ENCODE data around the gene LRG1. TPM values are rescaled to one million over a fixed set of nuclear protein-coding genes. Genes with fewer than 3 reads are reported as not detected.
"Not testable (repeated sequence)": the region's sequence is repeated elsewhere in the genome, so short reads cannot be mapped to it uniquely, and the experiment has no call there.

The LRG1 gene
- total RNA-seq, 1 experiment from 2014 or later, result 0.08 TPM

GRCh38 chr19:4529924-4530522 is 9.8 kb downstream of the LRG1 start:
- no peak for ATAC-seq
- in situ Hi-C loops (cut with HindIII; ENCODE audit: low pct_unique_long_range_greater_than_20kb, low sequenced_read_pairs) (no loop called here), intact Hi-C loops (cut with micrococcal nuclease; ENCODE audit: unreplicated experiment) (no loop called here)
- H3K27ac ChIP-seq (ENCODE audit: low read length), result no peak overlapping the region
- H3K27me3 ChIP-seq (ENCODE audit: control insufficient read depth, insufficient read depth, low read length), result no peaks in the 10 kb centered on the region
- H3K9me3 ChIP-seq (ENCODE audit: control insufficient read depth, insufficient read depth, low read depth, low read length), result no peaks in the 10 kb centered on the region
- no peaks in the 10 kb centered on the region for H3K36me3 ChIP-seq (ENCODE audit: control insufficient read depth, insufficient read depth, low read length)
- no peak overlapping the region for H3K4me3 ChIP-seq (ENCODE audit: low read depth in 2 of 2, low read length in 2 of 2)
- no TSS peak for BruUV-seq (replicated peaks)
- POLR2A ChIA-PET, result no interaction called here
- no peak for TF ChIP-seq SIN3A (IDR thresholded peaks at IDR 0.05; ENCODE audit: borderline replicate concordance, insufficient read depth, low read depth, low read length)
- TF ChIP-seq REST (IDR thresholded peaks at IDR 0.05; ENCODE audit: insufficient read depth in 1 of 2, low read depth in 2 of 2, low read length in 1 of 2), result no peak
- TF ChIP-seq CTCF (IDR thresholded peaks at IDR 0.05), result no peak
- TF ChIP-seq TCF7L2 (IDR thresholded peaks at IDR 0.05; ENCODE audit: low read depth, low read length), result no peak
- TF ChIP-seq POLR2AphosphoS5 (IDR thresholded peaks at IDR 0.05; ENCODE audit: low read depth, low read length), result no peak
- DNase-seq (ENCODE audit: low read depth, low spot score), result no peak
- CTCF ChIA-PET, result no interaction called here
- no peaks in the 10 kb centered on the region for H3K4me1 ChIP-seq (ENCODE audit: control insufficient read depth, insufficient read depth, low read length)

- no peak overlapping the region for H3K4me3 ChIP-seq (ENCODE audit: low read depth in 2 of 2, low read length in 2 of 2)
- POLR2A ChIA-PET, result interaction anchor here (0.6 kb wide), 2 partner anchors 11 to 767 kb away, joined by 3 read pairs; partner anchors contain the start of gene PLIN4
- CTCF ChIA-PET, result interaction anchor here (0.5 kb wide), 1 partner anchor 138 kb away, joined by 3 read pairs; no protein-coding TSS in a partner anchor
- H3K9me3 ChIP-seq (ENCODE audit: control insufficient read depth, insufficient read depth, low read depth, low read length), result no peaks in the 10 kb centered on the region
- intact Hi-C loops (cut with micrococcal nuclease; ENCODE audit: unreplicated experiment), result no loop called here
- H3K36me3 ChIP-seq (ENCODE audit: control insufficient read depth, insufficient read depth, low read length), result no peaks in the 10 kb centered on the region
- no peaks in the 10 kb centered on the region for H3K27me3 ChIP-seq (ENCODE audit: control insufficient read depth, insufficient read depth, low read length)
- no peak overlapping the region for H3K27ac ChIP-seq (ENCODE audit: low read length)
- DNase-seq (ENCODE audit: low read depth, low spot score) (no peak), ATAC-seq (no peak)
- TF ChIP-seq REST (IDR thresholded peaks at IDR 0.05; ENCODE audit: insufficient read depth in 1 of 2, low read depth in 2 of 2, low read length in 1 of 2) (no peak), TCF7L2 (IDR thresholded peaks at IDR 0.05; ENCODE audit: low read depth, low read length) (no peak), SIN3A (IDR thresholded peaks at IDR 0.05; ENCODE audit: borderline replicate concordance, insufficient read depth, low read depth, low read length) (no peak), CTCF (IDR thresholded peaks at IDR 0.05) (no peak), POLR2AphosphoS5 (IDR thresholded peaks at IDR 0.05; ENCODE audit: low read depth, low read length) (no peak)
- BruUV-seq (replicated peaks), result no TSS peak
- in situ Hi-C loops (cut with HindIII; ENCODE audit: low pct_unique_long_range_greater_than_20kb, low sequenced_read_pairs), result no loop called here
- H3K4me1 ChIP-seq (ENCODE audit: control insufficient read depth, insufficient read depth, low read length), result no peaks in the 10 kb centered on the region
Measured at GRCh38 chr19:4528843-4529242, 11.0 kb downstream of the LRG1 start.

DNA sequence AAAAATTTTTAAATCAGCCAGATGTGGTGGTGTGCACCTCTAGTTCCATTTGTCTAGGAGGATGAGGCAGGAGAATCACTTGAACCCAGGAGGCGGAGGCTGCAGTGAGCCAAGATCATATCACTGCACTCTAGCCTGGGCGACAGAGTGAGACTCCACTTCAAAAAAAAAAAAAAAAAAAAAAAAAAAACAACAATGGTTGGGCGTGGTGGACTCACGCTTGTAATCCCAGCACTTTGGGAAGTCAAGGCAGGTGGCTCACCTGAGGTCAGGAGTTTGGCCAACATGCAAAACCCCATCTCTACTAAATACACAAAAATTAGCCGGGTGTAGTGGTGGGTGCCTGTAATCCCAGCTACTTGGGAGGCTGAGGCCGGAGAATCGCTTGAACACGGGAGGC is 12.5 kb downstream of the LRG1 start:
- POLR2A ChIA-PET, result interaction anchor here (0.7 kb wide), 1 partner anchor 1261 kb away, joined by 3 read pairs; no protein-coding TSS in a partner anchor

More for the DNA sequence above, 12.5 kb downstream of the LRG1 start:
- H3K36me3 ChIP-seq (ENCODE audit: control insufficient read depth, insufficient read depth, low read length); H3K27me3 ChIP-seq (ENCODE audit: control insufficient read depth, insufficient read depth, low read length); H3K4me1 ChIP-seq (ENCODE audit: control insufficient read depth, insufficient read depth, low read length); H3K27ac ChIP-seq (ENCODE audit: low read length); BruUV-seq (replicated peaks); intact Hi-C loops (cut with micrococcal nuclease; ENCODE audit: unreplicated experiment); ATAC-seq; H3K4me3 ChIP-seq (ENCODE audit: low read depth in 2 of 2, low read length in 2 of 2); H3K9me3 ChIP-seq (ENCODE audit: control insufficient read depth, insufficient read depth, low read depth, low read length); in situ Hi-C loops (cut with HindIII; ENCODE audit: low pct_unique_long_range_greater_than_20kb, low sequenced_read_pairs); DNase-seq (ENCODE audit: low read depth, low spot score): not testable (repeated sequence)
- CTCF ChIA-PET, result interaction anchor here (0.7 kb wide), 1 partner anchor 32 kb away, joined by 4 read pairs; the partner anchor contains the start of gene SEMA6B
